Astrocyte (in vitro differentiated cells and primary cell): Measurements from ENCODE around the gene VDAC1. TPM values are rescaled to one million over a fixed set of nuclear protein-coding genes. Genes with fewer than 3 reads are reported as not detected.
A peak's percentile ranks its signal among the peaks of the same experiment; 100 is the strongest.

Experiments used
- DNase-seq: peaks from one replicate; pipeline ENCODE4 v3.0.0-alpha.2; 2010; ENCODE audit warnings: low read depth
- FAIRE-seq: peaks from 2 replicates; lab custom pipeline; 2011; peaks lifted over from hg19 to GRCh38; lab: Jason Lieb, UNC
- H2AFZ ChIP-seq: 2 replicates; pipeline ENCODE4 v1.6.0; 2012; ENCODE audit warnings: low read depth, low read length, inconsistent platforms
- H3K27ac ChIP-seq: 2 replicates; pipeline ENCODE4 v1.5.1; 2011; ENCODE audit warnings: low read depth, low read length, inconsistent platforms
- H3K27me3 ChIP-seq: 2 replicates; pipeline ENCODE4 v1.6.0; 2011; ENCODE audit warnings: low read length, inconsistent platforms; ENCODE audit not compliant: insufficient read depth
- H3K36me3 ChIP-seq: 2 replicates; pipeline ENCODE4 v1.5.1; 2011; ENCODE audit warnings: low read length, inconsistent platforms; ENCODE audit not compliant: insufficient read depth
- H3K4me1 ChIP-seq: 2 replicates; pipeline ENCODE4 v1.5.1; 2011; ENCODE audit warnings: low read length, inconsistent platforms; ENCODE audit not compliant: insufficient read depth
- H3K4me2 ChIP-seq: 2 replicates; pipeline ENCODE4 v1.6.0; 2012; ENCODE audit warnings: low read length, inconsistent platforms
- H3K4me3 ChIP-seq: 2 replicates; pipeline ENCODE4 v1.5.1; 2011; ENCODE audit warnings: low read depth, mild to moderate bottlenecking, low read length, inconsistent platforms; ENCODE audit not compliant: insufficient read depth
- H3K79me2 ChIP-seq: 2 replicates; pipeline ENCODE4 v1.6.0; 2012; ENCODE audit warnings: mild to moderate bottlenecking, low read length, inconsistent platforms; ENCODE audit not compliant: insufficient read depth
- H3K9ac ChIP-seq: 2 replicates; pipeline ENCODE4 v1.6.0; 2012; ENCODE audit warnings: mild to moderate bottlenecking, low read length, inconsistent platforms
- H3K9me3 ChIP-seq: 2 replicates; pipeline ENCODE4 v1.5.1; 2012; ENCODE audit warnings: low read depth, mild to moderate bottlenecking, low read length, inconsistent platforms; ENCODE audit not compliant: insufficient read depth
- H4K20me1 ChIP-seq: 2 replicates; pipeline ENCODE4 v1.6.0; 2012; ENCODE audit warnings: low read length, inconsistent platforms; ENCODE audit not compliant: insufficient read depth
- H3K27ac Mint-ChIP-seq: one replicate; pipeline ENCODE4 v1.8.0; 2021; ENCODE audit warnings: mild to moderate bottlenecking, mixed read lengths; ENCODE audit not compliant: unreplicated experiment
- H3K27me3 Mint-ChIP-seq: one replicate; pipeline ENCODE4 v1.8.0; 2021; ENCODE audit warnings: low read depth, mixed read lengths; ENCODE audit not compliant: unreplicated experiment
- H3K36me3 Mint-ChIP-seq: one replicate; pipeline ENCODE4 v1.8.0; 2021; ENCODE audit warnings: low read depth, mixed read lengths; ENCODE audit not compliant: unreplicated experiment
- H3K4me1 Mint-ChIP-seq: one replicate; pipeline ENCODE4 v1.8.0; 2021; ENCODE audit warnings: low read depth, mixed read lengths; ENCODE audit not compliant: unreplicated experiment
- H3K4me3 Mint-ChIP-seq: one replicate; pipeline ENCODE4 v1.8.0; 2021; ENCODE audit warnings: mild to moderate bottlenecking, moderate library complexity, mixed read lengths; ENCODE audit not compliant: unreplicated experiment
- H3K9me3 Mint-ChIP-seq: one replicate; pipeline ENCODE4 v1.8.0; 2021; ENCODE audit warnings: mild to moderate bottlenecking, mixed read lengths; ENCODE audit not compliant: unreplicated experiment
- EZH2 ChIP-seq: IDR thresholded peaks from 2 replicates; pipeline ENCODE4 v1.6.1; 2012; ENCODE audit warnings: mild to moderate bottlenecking, low read length, inconsistent platforms; ENCODE audit not compliant: insufficient read depth
- total RNA-seq: library from RNA; stranded (reverse); gene quantifications from 2 replicates; pipeline ENCODE4 v1.2.1, GENCODE V29; 2021
- TF ChIP-seq, protein P1 (sequence below): IDR thresholded peaks from 2 replicates; pipeline ENCODE4 v1.5.1; 2011; ENCODE audit warnings: low read depth, mild to moderate bottlenecking, inconsistent platforms, low read length, moderate library complexity; ENCODE audit not compliant: insufficient read depth

VDAC1 gene
- total RNA-seq, 1 donor from 2014 or later, result 364 TPM

DNA sequence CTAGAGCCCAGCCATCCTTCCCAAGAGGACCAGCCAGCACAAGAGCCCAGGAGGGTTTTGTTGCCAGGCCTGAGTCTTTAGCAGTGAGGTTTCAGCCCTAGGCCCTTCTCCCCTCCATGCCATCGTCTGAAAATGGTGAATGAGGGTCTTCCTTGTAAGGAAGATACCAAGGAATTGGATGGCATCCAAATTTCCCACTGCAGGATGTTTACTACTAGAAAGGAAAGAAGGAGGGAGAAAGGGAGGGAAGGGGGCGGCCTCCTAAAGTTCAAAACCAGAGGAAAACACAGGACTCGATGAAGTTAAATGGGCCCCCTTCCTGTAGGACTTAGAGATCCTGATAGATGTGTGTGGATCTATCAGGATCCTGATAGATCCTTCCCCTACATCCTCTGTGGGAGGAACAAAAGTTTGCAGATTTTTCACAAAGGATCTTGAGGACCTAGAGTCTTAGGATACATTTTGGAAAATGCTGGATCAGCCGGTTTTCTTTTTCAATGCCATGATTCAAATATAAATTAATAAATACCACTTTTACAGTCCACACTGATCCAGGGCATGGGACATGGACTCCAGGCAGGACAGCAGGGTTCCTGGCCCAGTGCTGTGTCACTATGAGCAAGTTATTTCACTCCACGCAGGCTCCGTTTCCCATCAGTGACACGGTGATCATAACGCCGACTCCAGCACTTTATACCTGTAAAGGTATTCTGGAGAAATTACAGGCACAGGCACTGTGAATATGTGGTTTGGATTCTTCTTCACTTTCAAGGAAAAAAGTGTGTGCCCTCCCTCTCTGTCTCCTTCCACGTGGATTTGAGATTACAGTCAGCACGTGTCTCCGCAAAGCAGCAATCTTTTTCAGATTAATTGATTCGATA lies 77.2 kb downstream of the VDAC1 start:
- no peak for TF ChIP-seq EZH2
- TF ChIP-seq, protein P1, sequence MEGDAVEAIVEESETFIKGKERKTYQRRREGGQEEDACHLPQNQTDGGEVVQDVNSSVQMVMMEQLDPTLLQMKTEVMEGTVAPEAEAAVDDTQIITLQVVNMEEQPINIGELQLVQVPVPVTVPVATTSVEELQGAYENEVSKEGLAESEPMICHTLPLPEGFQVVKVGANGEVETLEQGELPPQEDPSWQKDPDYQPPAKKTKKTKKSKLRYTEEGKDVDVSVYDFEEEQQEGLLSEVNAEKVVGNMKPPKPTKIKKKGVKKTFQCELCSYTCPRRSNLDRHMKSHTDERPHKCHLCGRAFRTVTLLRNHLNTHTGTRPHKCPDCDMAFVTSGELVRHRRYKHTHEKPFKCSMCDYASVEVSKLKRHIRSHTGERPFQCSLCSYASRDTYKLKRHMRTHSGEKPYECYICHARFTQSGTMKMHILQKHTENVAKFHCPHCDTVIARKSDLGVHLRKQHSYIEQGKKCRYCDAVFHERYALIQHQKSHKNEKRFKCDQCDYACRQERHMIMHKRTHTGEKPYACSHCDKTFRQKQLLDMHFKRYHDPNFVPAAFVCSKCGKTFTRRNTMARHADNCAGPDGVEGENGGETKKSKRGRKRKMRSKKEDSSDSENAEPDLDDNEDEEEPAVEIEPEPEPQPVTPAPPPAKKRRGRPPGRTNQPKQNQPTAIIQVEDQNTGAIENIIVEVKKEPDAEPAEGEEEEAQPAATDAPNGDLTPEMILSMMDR, result no peak
- Histone ChIP-seq H3K27ac (no peak overlapping the region), H3K79me2 (no peaks in the 10 kb centered on the region), H3K9ac (no peak overlapping the region), H3K9me3 (no peaks in the 10 kb centered on the region), H4K20me1 (no peaks in the 10 kb centered on the region), H3K27me3 (no peaks in the 10 kb centered on the region), H3K4me2 (no peak overlapping the region), H3K36me3 (no peaks in the 10 kb centered on the region), H2AFZ (peak overlapping the region; percentile 31), H3K4me3 (no peak overlapping the region), H3K4me1 (peaks cover 33% of the 10 kb centered on the region)
- H3K9me3 Mint-ChIP-seq, result peaks cover 3% of the 10 kb centered on the region
- H3K4me3 Mint-ChIP-seq, result no peak overlapping the region
- H3K4me1 Mint-ChIP-seq, result peaks cover 23% of the 10 kb centered on the region
- H3K36me3 Mint-ChIP-seq, result no peaks in the 10 kb centered on the region
- peaks cover 8% of the 10 kb centered on the region for H3K27me3 Mint-ChIP-seq
- no peak for FAIRE-seq
- no peak for DNase-seq
- H3K27ac Mint-ChIP-seq, result peak overlapping the region; percentile 26

GRCh38 chr5:133926489-133927299 lies 78.1 kb downstream of the VDAC1 start:
- no peaks in the 10 kb centered on the region for H3K27me3 ChIP-seq
- Mint-ChIP-seq H3K27me3 (peaks cover 13% of the 10 kb centered on the region), H3K36me3 (no peaks in the 10 kb centered on the region), H3K4me3 (no peak overlapping the region), H3K27ac (peak overlapping the region; percentile 26), H3K4me1 (peaks cover 23% of the 10 kb centered on the region), H3K9me3 (peaks cover 3% of the 10 kb centered on the region)
- no peak overlapping the region for H3K27ac ChIP-seq
- DNase-seq, result no peak
- H3K4me2 ChIP-seq, result no peak overlapping the region
- no peak for FAIRE-seq
- H3K4me1 ChIP-seq, result peaks cover 33% of the 10 kb centered on the region
- no peaks in the 10 kb centered on the region for H4K20me1 ChIP-seq
- H3K4me3 ChIP-seq, result no peak overlapping the region
- no peaks in the 10 kb centered on the region for H3K36me3 ChIP-seq
- no peaks in the 10 kb centered on the region for H3K9me3 ChIP-seq
- H3K79me2 ChIP-seq, result no peaks in the 10 kb centered on the region
- no peak for TF ChIP-seq EZH2
- TF ChIP-seq, protein P1, result no peak
- H3K9ac ChIP-seq, result no peak overlapping the region
- peak overlapping the region; percentile 31 for H2AFZ ChIP-seq
